Skin of body (tissue), 2 donors: ENCODE results near the gene MPRIP. TPM values are rescaled to one million over a fixed set of nuclear protein-coding genes. Genes with fewer than 3 reads are reported as not detected.
"Not testable (repeated sequence)": the region's sequence is repeated elsewhere in the genome, so short reads cannot be mapped to it uniquely, and the experiment has no call there.

Source experiments
- DNase-seq: peaks from one replicate; lab custom pipeline; 2025; lab: John Stamatoyannopoulos, UW
- total RNA-seq: library from RNA; depleted of rRNA; stranded (reverse); fragments of >200 nt; gene quantifications from one replicate; pipeline ENCODE4 v1.2.3, GENCODE V29; 2014

The MPRIP gene
- total RNA-seq, 1 donor from 2014 or later = 103 TPM

- no peak for DNase-seq
Observed at GRCh38 chr17:17125136-17126084, 83.2 kb downstream of the MPRIP start.

- no peak for DNase-seq
Observed at GRCh38 chr17:17126131-17127110, 84.2 kb downstream of the MPRIP start.

GRCh38 chr17:17127156-17127555 lies 84.9 kb downstream of the MPRIP start:
- no peak for DNase-seq

- no peak for DNase-seq
Observed at GRCh38 chr17:17127730-17128291, 85.6 kb downstream of the MPRIP start.

GRCh38 chr17:17128476-17129075 lies 86.3 kb downstream of the MPRIP start:
- DNase-seq = no peak

GRCh38 chr17:17129466-17129865 lies 87.2 kb downstream of the MPRIP start:
- no peak for DNase-seq

- no peak for DNase-seq
Observed at GRCh38 chr17:17130077-17130844, 88.0 kb downstream of the MPRIP start.

GRCh38 chr17:17131839-17132238 lies 89.6 kb downstream of the MPRIP start:
- DNase-seq = no peak

- no peak for DNase-seq
Observed at GRCh38 chr17:17132746-17133145, 90.5 kb downstream of the MPRIP start.

GRCh38 chr17:17134051-17134956 lies 92.0 kb downstream of the MPRIP start:
- no peak for DNase-seq

- no peak for DNase-seq
Observed at GRCh38 chr17:17134957-17135333, 92.7 kb downstream of the MPRIP start.

- not testable (repeated sequence) for DNase-seq
Observed at GRCh38 chr17:17136221-17136620, 94.0 kb downstream of the MPRIP start.

GRCh38 chr17:17137731-17138585 lies 95.7 kb downstream of the MPRIP start:
- no peak for DNase-seq

- DNase-seq = no peak
Observed at GRCh38 chr17:17139972-17140589, 97.8 kb downstream of the MPRIP start.

GRCh38 chr17:17140590-17140980 lies 98.3 kb downstream of the MPRIP start:
- DNase-seq = no peak

GRCh38 chr17:17141279-17141678 lies 99.0 kb downstream of the MPRIP start:
- no peak for DNase-seq

GRCh38 chr17:17141860-17142552 lies 99.7 kb downstream of the MPRIP start:
- no peak for DNase-seq
